ENCODE data around the gene SRP68.

Gene SRP68

GRCh38 chr17:76072148-76072858 lies at the start of gene SRP68:
Gene SRP68, minus strand, starts transcription at chr17:76072517. Its CDS starts 26 bp downstream, at chr17:76072491.
- DNase-seq = peak; percentile 83 to 84

DNA sequence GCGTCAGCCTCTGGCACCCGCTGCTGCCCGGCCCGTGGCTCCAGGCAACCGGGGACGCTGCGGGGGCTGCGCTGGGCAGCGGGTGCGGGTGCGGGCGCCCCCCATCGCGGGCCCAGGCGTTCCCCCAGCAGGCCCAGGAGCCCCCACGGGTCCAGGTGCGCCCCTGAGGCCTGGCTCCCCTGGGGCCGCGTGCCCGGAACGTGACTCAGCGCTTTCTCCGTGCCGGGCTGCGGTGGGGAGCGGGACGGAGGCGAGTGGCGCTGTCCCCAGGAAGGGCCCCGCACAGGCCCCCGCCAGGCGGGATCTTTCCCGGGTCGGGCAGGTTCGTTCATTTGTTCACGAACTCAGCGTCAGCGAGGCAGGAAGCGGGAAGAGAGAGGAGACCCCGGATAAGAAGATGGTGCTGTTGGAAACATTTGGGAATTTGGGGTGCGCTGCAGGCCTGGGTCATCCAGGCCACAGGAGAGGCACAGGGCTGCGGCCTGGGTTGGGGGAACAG lies 49.7 kb upstream of the SRP68 start:
- peak in 1 of 2 donors; percentile 22 for DNase-seq

DNA sequence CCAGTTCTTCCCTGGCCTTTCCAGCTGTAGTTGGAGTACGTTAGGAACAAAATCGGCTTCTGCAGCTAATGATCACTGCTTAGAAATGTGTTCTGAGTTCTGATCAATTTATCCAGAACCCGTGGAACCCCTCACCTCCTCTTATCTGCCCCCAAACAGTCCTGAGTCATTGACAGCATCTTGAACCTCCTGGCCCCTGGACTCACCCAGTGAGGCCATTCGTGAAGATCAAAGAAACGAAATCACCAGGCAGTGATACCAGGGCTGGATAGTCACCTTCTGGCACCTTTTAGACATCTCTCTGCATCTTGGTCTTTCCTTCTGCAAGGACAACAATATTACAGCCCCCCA lies 48.3 kb upstream of the SRP68 start:
- DNase-seq = no peak

DNA sequence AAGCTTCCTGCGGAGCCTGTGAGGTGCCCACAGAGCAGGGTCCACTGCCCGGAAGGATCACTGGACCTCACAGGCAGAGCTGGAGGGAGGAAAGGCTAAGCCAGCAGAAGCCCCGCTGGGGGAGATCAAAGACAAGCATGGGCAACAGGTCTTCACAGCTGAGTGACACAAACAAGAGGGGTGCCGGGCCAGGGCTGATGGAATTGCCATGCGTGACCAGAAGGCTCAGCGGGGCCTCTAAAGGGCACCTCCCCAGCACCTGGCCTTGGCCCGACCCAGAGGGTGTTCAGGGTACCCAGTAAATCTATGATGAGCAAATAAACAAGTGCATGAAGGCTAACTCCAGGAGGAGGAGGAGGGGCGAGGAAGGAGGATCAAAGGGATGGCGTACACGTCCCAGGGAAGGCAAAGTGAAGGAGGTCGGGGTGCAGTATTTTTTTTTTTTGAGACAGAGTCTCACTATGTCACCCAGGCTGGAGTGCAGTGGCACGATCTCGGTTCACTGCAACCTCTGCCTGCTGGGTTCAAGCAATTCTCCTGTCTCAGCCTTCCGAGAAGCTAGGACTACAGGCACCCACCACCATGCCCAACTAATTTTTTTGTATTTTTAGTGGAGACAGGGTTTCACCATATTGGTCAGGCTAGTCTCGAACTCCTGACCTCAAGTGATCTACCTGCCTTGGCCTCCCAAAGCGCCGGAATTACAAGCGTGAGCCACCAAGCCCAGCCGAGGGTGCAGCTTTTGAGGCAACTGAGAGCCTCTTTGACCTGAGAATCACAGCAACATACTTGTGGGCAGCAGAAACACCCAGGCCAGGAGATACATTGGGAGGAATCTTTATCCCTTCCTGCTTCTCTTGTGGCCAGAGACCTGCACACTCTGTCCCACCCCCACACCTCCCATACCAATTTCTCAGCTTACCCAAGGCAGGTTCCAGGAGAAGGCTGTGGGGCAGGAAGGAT lies 47.4 kb upstream of the SRP68 start:
- DNase-seq = no peak

DNA sequence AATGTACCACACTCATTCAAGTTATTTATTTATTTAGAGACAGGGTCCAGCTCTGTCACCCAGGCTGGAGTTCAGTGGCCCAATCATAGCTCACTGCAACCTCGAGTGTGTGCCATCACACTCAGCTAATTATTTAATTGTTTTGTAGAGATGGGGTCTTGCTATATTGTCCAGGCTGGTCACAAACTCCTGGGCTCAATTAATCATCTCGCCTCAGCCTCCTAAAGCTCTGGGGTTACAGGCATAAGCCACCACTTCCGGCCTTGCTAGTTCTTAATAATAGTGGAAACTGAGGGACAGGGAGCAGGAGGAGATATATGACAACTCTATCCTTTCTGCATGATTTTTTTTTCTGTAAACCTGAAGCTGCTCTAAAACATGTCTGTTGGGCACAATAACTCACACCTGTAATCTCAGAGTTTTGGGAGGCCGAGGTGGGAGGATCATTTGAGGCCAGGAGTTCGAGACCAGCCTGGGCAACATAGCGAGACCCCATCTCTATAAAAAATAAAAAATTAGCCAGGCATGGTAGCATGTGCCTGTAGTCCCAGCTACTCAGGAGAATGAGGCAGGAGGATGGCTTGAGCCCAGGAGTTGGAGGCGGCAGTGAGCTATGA lies 42.9 kb upstream of the SRP68 start:
- no peak for DNase-seq

- DNase-seq = no peak
Observed at GRCh38 chr17:76111956-76112355, 39.6 kb upstream of the SRP68 start.

- DNase-seq = no peak
Observed at GRCh38 chr17:76107509-76107908, 35.2 kb upstream of the SRP68 start.

DNA sequence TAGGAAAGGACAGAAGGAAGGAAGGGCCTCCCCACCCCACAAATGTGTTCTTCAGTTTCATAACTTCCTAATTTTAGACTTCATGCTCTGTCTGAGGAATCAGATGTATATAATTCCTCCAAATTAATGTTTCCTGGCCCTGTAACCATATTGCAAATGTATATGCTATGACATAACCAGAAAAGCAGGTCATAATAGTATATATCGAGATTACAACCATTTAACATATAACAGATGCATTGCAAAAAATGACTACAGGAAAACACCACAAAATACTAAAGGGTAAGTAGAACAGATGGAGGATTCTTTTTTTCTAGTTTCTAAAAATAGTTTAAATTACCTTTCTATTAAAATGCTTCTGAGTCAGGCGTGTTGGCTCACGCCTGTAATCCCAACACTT lies 34.4 kb upstream of the SRP68 start:
- no peak for DNase-seq

- no peak for DNase-seq
Observed at GRCh38 chr17:76104896-76105231, 32.5 kb upstream of the SRP68 start.

- no peak for DNase-seq
Observed at GRCh38 chr17:76104140-76104895, 32.0 kb upstream of the SRP68 start.

GRCh38 chr17:76103274-76104139 lies 31.2 kb upstream of the SRP68 start, which contains the start of gene EXOC7:
Gene EXOC7, minus strand, starts transcription at chr17:76103787. Its CDS starts 95 bp downstream, at chr17:76103692.
- peak; percentile 90 to 91 for DNase-seq

DNA sequence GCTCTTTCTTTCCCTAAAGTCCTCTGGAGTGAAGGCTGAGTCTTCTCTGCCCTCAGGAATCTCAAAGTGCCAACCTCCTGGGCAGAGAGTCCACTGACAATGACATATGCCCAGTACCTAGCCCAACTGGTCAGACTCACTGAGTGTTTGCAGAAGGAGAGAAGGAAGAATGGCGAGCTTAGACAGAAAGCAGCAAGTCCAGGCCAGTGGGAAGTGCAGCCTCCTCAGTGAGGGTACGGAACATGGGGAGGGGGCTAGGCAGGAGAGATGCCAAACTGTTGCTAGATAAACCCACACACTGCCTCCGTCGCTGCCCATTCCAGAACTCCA lies 30.6 kb upstream of the SRP68 start:
- no peak for DNase-seq

DNA sequence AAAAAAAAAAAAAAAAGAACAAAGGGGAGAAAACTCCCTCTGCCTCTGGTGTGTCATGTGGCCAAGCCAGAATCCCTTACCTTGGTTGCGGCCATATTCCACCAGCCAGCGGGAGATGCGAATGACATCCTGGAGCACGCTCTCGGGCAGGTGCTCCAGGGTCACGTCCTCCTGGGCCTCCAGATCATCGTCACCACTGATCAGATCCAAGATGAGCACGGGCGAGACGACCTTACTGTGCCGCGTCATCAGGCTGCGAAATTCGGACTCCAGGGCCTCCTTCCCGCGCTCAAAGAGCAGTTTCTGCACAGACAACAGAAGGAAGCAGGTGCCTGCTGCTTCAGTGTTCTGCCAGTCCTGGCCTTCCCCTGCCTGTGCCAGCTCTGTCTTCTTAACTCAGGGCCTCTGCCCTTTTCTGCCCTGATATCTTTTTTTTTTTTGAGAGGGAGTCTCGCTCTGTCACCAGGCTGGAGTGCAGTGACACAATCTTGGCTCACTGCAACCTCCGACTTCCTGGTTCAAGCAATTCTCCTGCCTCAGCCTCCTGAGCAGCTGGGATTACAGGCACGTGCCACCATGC lies 25.5 kb upstream of the SRP68 start:
- DNase-seq = no peak

DNA sequence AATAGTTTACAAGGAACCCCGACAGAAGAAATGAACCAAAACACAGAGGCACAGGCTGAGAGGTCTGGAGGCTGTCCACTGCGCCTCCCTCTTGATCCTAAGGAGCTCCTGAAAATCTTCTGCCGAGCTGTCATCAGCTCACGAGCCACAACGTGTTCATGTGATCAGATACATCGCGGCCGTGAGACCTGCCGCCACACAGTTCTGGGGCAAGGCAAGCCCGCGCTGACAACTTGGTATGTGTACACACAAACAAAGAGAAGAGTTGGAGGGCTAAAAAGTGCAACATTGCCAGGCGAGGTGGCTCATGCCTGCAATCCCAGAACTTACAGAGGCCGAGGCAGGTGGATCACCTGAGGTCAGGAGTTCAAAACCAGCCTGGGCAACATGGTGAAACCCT lies 23.6 kb upstream of the SRP68 start:
- no peak for DNase-seq

DNA sequence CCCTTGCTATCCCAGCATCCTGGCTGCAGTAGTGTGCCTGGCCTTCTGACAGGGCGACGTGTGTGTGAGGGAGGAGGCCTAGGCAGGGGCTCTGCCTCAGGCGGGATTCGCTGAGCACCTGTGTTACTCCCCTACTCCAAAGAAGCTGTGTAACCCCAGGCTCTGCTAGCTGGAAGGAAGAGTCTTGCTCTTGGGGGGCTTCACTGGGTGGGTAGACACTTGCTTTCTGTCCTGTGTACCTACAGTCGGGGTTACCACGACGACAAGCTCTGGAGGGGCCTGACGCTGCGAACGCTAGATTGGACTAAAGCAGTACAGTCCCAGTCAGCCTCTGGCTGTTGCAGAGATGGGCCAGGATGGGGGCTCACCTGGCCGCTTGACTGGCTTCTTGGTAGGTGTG lies 21.7 kb upstream of the SRP68 start:
- DNase-seq = no peak

DNA sequence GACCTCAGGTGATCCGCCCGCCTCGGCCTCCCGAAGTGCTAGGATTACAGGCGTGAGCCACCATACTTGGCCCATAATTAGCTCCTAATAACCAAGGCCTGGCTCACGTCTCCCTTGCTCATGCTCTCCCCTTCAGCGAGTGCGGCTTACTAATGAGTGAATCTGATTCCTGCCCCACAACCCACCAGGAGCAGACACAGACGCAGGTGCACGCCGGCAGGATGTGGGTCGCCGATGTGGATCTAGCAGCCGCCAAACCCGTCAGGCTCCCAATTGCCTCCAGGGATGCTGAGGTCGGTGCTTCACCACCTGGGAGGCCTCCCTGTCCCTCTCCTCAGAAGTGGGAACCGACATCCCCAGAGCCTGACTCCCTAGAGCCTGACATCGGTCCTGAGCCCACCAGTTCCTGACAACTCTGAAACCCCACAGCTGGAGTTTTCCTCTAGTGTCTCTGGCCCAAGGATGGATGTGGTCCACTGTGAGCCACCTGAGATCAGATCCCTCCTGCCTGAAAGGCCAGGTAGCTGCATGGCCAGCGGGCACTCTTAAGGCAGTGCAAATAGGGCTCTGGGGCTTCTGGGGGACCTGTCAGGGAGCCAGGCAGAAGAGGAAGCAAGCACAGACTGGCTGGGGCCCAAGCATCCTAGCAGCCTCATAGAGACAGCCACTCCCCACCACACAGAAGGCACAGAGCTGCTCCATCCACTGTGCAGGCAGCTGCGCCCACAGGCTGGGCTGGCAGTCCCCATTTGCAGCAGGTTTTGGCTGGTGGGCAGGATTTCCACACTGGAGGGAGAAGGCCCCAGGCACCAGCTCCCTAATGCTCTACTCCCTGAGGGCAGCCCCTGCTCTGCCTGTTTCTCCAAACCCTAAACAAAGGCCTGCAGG lies 20.5 kb upstream of the SRP68 start:
- DNase-seq = no peak

GRCh38 chr17:76091526-76092286 lies 19.4 kb upstream of the SRP68 start:
- DNase-seq = no peak

- no peak for DNase-seq
Observed at GRCh38 chr17:76090517-76091129, 18.3 kb upstream of the SRP68 start.
